Karpas-422 (cell line): ENCODE measurements around the gene ZFX. TPM values are rescaled to one million over a fixed set of nuclear protein-coding genes. Genes with fewer than 3 reads are reported as not detected.
"Not testable (repeated sequence)": the region's sequence is repeated elsewhere in the genome, so short reads cannot be mapped to it uniquely, and the experiment has no call there.

Experiments used
- DNase-seq: peaks from one replicate; pipeline ENCODE4 v3.0.0-alpha.2; 2015
- H2AFZ ChIP-seq: fragments of 200-600 bp; sonication (generic); 2 replicates; pipeline ENCODE4 v1.6.1; 2014; ENCODE audit warnings: antibody characterized with exemption, low read length, mixed read lengths
- H3K27ac ChIP-seq: fragments of 200-600 bp; sonication (generic); 2 replicates; pipeline ENCODE4 v1.5.1; 2014; ENCODE audit warnings: mild to moderate bottlenecking, low read length, moderate library complexity
- H3K27me3 ChIP-seq: fragments of 200-600 bp; sonication (generic); 2 replicates; pipeline ENCODE4 v1.6.1; 2014; ENCODE audit warnings: low read length, mixed read lengths
- H3K36me3 ChIP-seq: fragments of 200-600 bp; sonication (generic); 2 replicates; pipeline ENCODE4 v1.6.1; 2014; ENCODE audit warnings: low read length, mixed read lengths; ENCODE audit not compliant: insufficient read depth
- H3K4me1 ChIP-seq: fragments of 200-600 bp; sonication (generic); 2 replicates; pipeline ENCODE4 v1.6.1; 2014; ENCODE audit warnings: mild to moderate bottlenecking, low read length, mixed read lengths
- H3K4me2 ChIP-seq: fragments of 200-600 bp; sonication (generic); 2 replicates; pipeline ENCODE4 v1.6.1; 2014; ENCODE audit warnings: low read length, low read depth, mild to moderate bottlenecking; ENCODE audit not compliant: poor library complexity, severe bottlenecking
- H3K4me3 ChIP-seq: fragments of 200-600 bp; sonication (generic); 2 replicates; pipeline ENCODE4 v1.5.1; 2014; ENCODE audit warnings: mild to moderate bottlenecking, antibody characterized with exemption, low read length, mixed read lengths
- H3K79me2 ChIP-seq: fragments of 200-600 bp; sonication (generic); 2 replicates; pipeline ENCODE4 v1.6.1; 2014; ENCODE audit warnings: mild to moderate bottlenecking, low read length, mixed read lengths
- H3K9ac ChIP-seq: fragments of 200-600 bp; sonication (generic); 2 replicates; pipeline ENCODE4 v1.6.0; 2014; ENCODE audit warnings: low read length
- H3K9me2 ChIP-seq: fragments of 200-600 bp; sonication (generic), shearing (Covaris generic); replicated peaks from 2 replicates; pipeline ENCODE4 v1.6.0; 2014; ENCODE audit warnings: mild to moderate bottlenecking, low read length, moderate library complexity; ENCODE audit not compliant: insufficient read depth
- H3K9me3 ChIP-seq: fragments of 300-700, 200-600 bp; sonication (generic); 2 replicates; pipeline ENCODE4 v1.6.1; 2014; ENCODE audit warnings: low read length, mixed read lengths
- H4K20me1 ChIP-seq: fragments of 200-600 bp; sonication (generic); 2 replicates; pipeline ENCODE4 v1.6.1; 2014; ENCODE audit warnings: mild to moderate bottlenecking, antibody characterized with exemption, low read length, low read depth; ENCODE audit not compliant: insufficient read depth
- total RNA-seq: library from RNA; depleted of rRNA; stranded (reverse); fragments of >200 nt; shearing (Covaris generic); gene quantifications from 2 replicates; pipeline ENCODE4 v1.2.3, GENCODE V29; 2014; ENCODE audit warnings: low replicate concordance

Gene ZFX
- total RNA-seq, 1 experiment from 2014 or later, result 44.2 TPM

DNA sequence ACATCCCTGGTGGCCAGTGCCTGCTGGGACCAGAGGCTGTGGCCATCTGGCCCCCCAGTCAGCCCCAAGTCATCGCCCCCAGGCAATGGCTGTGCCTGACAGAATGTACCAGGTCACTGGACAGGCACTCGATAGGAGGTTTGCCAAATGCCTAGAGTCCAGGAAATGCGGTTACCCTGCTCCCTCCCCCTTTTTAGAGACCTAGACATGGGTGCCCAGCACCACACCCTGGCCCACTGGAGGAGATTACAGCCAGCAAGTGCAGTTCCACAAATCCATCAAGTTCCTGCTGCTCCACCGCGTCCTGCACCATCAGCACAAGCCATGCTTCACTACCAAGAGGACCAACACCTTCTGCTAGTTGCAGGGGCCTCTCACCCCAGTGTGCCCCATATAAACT, 16.2 kb upstream of the ZFX start:
- Histone ChIP-seq H3K27me3 (no peaks in the 10 kb centered on the region), H3K9me3 (no peaks in the 10 kb centered on the region), H3K4me2 (no peak overlapping the region), H3K9ac (no peak overlapping the region), H2AFZ (no peak overlapping the region), H3K27ac (no peak overlapping the region), H3K4me3 (no peak overlapping the region), H3K9me2 (no peaks in the 10 kb centered on the region), H3K4me1 (no peaks in the 10 kb centered on the region), H4K20me1 (no peaks in the 10 kb centered on the region), H3K36me3 (no peaks in the 10 kb centered on the region), H3K79me2 (no peaks in the 10 kb centered on the region)
- no peak for DNase-seq

DNA sequence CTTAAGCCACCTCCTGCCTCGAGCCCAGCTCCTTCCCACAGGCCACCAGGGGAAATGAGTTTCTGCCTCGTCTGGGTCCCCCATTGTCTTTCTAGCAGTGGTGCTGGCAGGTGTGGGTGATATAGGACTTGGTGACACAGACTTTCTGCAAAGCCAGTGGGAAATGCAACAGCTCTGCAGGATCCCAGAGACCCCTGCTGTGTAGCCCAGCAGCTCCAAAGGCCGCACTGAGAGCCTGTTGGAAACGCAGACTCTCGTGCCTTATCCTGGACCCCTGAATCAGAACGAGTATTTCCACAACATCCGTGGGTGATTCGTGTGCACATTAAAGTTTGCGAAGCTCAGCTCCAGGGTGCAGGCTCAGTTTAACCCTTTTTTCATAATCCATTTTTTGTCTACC, 13.8 kb upstream of the ZFX start:
- not testable (repeated sequence) for H3K4me3 ChIP-seq, H3K36me3 ChIP-seq, H3K9me2 ChIP-seq, H3K4me2 ChIP-seq, H3K79me2 ChIP-seq, H3K9ac ChIP-seq, H3K9me3 ChIP-seq, H3K27ac ChIP-seq, DNase-seq, H2AFZ ChIP-seq, H3K27me3 ChIP-seq, H3K4me1 ChIP-seq, H4K20me1 ChIP-seq

DNA sequence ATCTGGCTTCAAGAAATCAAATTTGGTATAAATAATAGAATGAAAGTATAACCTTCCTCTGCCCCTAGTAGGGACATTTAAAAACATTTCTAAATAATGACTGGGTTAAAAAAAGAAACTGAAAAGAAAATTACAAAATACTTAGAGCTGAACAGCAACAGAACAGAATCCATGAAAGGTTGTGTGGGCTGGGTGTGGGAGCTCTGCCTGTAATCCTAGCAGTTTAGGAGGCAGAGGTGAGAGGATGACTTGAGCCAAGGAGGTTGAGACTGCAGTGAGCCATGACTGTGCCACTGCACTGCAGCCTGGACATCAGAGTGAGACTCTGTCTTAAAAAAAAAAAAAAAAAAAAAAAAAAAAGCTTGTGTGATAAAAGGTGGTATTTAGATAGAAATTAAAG, 12.3 kb upstream of the ZFX start:
- Histone ChIP-seq H3K9ac (no peak overlapping the region), H2AFZ (no peak overlapping the region), H3K4me1 (no peaks in the 10 kb centered on the region), H3K9me2 (no peaks in the 10 kb centered on the region), H3K4me2 (no peak overlapping the region), H3K27me3 (no peaks in the 10 kb centered on the region), H3K27ac (no peak overlapping the region), H3K36me3 (no peaks in the 10 kb centered on the region), H3K79me2 (no peaks in the 10 kb centered on the region), H4K20me1 (no peaks in the 10 kb centered on the region), H3K9me3 (no peaks in the 10 kb centered on the region), H3K4me3 (no peak overlapping the region)
- no peak for DNase-seq

DNA sequence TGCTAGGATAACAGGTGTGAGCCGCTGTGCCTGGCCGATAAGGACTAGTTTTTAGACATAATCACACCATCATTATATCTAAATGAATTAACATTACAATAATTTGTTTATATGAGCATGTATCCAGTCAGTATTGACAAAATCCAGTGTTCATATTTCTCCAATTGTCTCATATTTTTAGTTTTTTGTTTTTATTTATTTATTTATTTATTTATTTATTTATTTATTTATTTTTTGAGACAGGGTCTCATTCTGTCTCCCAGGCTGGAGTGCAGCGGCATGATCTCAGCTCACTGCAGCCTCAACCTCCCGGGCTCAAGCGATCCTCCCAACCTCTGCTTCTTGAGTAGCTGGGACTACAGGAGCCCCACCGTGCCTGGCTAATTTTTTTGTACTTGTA, 5.5 kb upstream of the ZFX start:
- not testable (repeated sequence) for H2AFZ ChIP-seq, DNase-seq, H3K27me3 ChIP-seq, H3K9me2 ChIP-seq, H3K4me3 ChIP-seq, H3K79me2 ChIP-seq, H3K27ac ChIP-seq, H3K9ac ChIP-seq, H3K9me3 ChIP-seq, H3K36me3 ChIP-seq, H3K4me2 ChIP-seq, H4K20me1 ChIP-seq
- H3K4me1 ChIP-seq, result peaks cover 12% of the 10 kb centered on the region

DNA sequence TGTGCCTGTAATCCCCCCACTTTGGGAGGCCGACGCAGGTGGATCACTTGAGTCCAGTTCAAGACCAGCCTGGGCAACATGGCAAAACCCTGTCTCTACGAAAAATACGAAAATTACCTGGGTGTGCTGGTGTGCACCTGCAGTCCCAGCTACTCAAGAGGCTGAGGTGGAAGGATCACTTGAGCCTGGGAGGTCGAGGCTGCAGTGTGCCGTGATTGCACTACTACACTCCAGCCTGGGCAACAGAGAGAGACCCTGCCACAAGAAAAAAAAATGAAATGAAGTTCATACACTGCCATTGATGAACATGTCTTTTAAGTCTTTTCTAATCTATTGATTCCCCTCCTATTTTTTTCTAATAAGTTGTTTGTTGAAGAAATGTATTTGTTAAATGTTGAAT, 5.0 kb upstream of the ZFX start:
- H4K20me1 ChIP-seq, result no peaks in the 10 kb centered on the region
- no peak for DNase-seq
- H3K79me2 ChIP-seq, result no peaks in the 10 kb centered on the region
- no peaks in the 10 kb centered on the region for H3K9me2 ChIP-seq
- no peak overlapping the region for H2AFZ ChIP-seq
- no peak overlapping the region for H3K4me2 ChIP-seq
- no peak overlapping the region for H3K9ac ChIP-seq
- H3K4me1 ChIP-seq, result peaks cover 12% of the 10 kb centered on the region
- no peak overlapping the region for H3K4me3 ChIP-seq
- no peaks in the 10 kb centered on the region for H3K27me3 ChIP-seq
- no peaks in the 10 kb centered on the region for H3K36me3 ChIP-seq
- H3K9me3 ChIP-seq, result no peaks in the 10 kb centered on the region
- no peak overlapping the region for H3K27ac ChIP-seq

DNA sequence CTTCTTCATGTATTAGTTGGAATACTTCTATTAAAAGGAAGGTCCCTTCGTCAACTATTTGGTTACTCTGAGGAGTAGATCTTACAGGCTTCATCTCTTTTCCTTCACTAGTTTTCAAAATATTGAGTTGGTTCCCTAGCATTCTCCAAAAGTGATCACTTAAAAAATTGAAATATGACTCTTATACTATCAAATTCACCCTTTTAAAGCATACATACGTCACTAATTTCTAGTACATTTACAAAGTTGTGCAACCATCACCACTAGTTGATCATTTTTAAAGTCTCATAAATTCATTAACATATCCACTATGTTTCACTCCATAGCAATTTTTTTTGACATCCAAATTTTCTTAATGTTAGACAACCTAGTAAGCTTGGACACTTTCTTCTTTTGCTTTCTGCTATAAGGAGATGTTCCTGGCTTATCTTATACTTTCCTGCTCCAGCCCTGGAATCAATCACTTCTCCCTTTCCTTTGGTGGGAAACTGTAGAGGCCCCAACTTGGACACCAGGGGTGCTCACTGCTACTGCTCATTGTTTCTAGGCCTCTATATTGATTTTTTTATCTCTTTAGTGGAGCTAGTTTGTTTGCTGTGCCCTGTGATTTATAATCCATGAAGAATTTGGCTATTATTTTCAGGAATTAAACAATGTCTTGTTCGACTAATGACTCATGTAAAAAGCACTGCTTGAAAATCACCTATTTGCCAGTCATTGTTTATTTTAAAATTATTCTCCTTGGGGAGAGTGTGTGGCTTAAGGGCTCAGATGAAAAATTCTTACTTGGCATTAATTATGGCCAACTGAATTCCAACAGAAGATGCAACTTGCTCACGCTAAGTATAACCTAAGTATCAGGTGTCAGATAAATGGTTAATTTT, 4.0 kb upstream of the ZFX start:
- Histone ChIP-seq H3K4me2 (no peak overlapping the region), H3K9me3 (no peaks in the 10 kb centered on the region), H2AFZ (no peak overlapping the region), H3K27ac (no peak overlapping the region), H3K27me3 (no peaks in the 10 kb centered on the region), H3K36me3 (no peaks in the 10 kb centered on the region), H3K4me1 (peaks cover 12% of the 10 kb centered on the region), H3K9ac (no peak overlapping the region), H4K20me1 (no peaks in the 10 kb centered on the region; the same call in 1 of the 2 replicates), H3K9me2 (no peaks in the 10 kb centered on the region), H3K4me3 (no peak overlapping the region), H3K79me2 (peaks cover 2% of the 10 kb centered on the region)
- DNase-seq, result no peak

DNA sequence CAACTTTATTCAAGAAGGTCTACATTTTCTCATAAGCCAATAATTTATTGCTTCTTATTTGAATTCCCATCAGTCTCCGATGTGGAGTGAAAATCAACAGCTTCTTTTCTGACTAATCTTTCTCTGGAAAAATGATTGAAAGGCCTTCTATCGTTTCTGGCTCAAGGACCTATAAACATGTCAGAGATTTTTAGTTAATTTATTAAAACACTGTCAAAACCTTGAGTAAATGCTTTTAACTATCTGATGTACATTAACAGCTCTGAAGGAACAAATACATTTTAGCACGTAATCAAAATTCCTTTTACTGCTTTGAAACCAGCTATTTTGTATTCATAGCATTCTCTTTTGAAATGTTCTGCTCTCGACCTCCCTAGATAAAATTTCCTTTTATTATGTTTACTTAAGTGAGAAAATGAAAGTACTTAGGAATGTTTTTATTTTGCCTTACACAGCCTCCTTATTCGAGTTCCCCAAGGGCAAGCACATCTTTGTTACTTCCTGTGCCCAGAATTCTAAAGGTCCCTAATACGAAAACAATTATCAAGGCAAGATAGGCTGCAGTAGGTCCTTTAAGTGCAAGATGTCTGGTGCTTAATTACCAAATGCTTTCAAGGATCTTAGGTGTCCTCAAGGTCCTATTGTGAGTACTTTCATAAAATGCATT, 3.1 kb upstream of the ZFX start:
- no peak for DNase-seq
- no peak overlapping the region for H3K9ac ChIP-seq
- no peak overlapping the region for H3K27ac ChIP-seq

DNA sequence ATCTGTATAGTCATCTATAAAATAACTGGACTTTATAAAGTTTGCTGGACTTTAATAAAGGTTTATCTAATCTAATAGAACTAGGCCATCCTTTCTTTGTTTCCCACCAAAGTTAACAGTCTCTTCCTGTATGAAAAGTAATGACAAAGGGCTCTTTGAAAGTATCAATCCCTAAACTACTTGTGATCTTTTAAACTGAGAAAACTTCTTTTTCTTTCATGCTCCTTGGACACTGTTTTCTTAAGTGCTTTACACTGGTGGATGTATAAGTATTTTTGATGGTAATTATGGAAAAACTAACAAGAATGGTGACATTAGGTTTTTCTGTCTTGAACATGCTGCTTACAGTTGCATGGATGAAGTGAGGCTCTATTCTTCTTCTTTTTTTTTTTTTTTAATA, 2.4 kb upstream of the ZFX start:
- Histone ChIP-seq H3K4me2 (no peak overlapping the region), H3K9ac (no peak overlapping the region)

More for the DNA sequence above, 3.1 kb upstream of the ZFX start:
- peaks cover 16% of the 10 kb centered on the region for H3K4me1 ChIP-seq
- H3K79me2 ChIP-seq, result peaks cover 11% of the 10 kb centered on the region
- H3K4me2 ChIP-seq, result no peak overlapping the region
- no peaks in the 10 kb centered on the region for H3K9me2 ChIP-seq
- no peaks in the 10 kb centered on the region for H3K27me3 ChIP-seq
- peaks cover 7% of the 10 kb centered on the region; the same call in 1 of the 2 replicates for H4K20me1 ChIP-seq
- no peak overlapping the region for H3K4me3 ChIP-seq
- H2AFZ ChIP-seq, result no peak overlapping the region
- H3K9me3 ChIP-seq, result no peaks in the 10 kb centered on the region
- H3K36me3 ChIP-seq, result no peaks in the 10 kb centered on the region

More for the DNA sequence above, 2.4 kb upstream of the ZFX start:
- peaks cover 18% of the 10 kb centered on the region for H3K79me2 ChIP-seq
- no peaks in the 10 kb centered on the region for H3K27me3 ChIP-seq
- H2AFZ ChIP-seq, result no peak overlapping the region
- H3K27ac ChIP-seq, result no peak overlapping the region
- peaks cover 23% of the 10 kb centered on the region for H3K4me1 ChIP-seq
- H3K36me3 ChIP-seq, result no peaks in the 10 kb centered on the region
- no peaks in the 10 kb centered on the region for H3K9me3 ChIP-seq
- no peaks in the 10 kb centered on the region for H3K9me2 ChIP-seq
- no peak for DNase-seq
- H4K20me1 ChIP-seq, result peaks cover 10% of the 10 kb centered on the region; the same call in 1 of the 2 replicates
- no peak overlapping the region for H3K4me3 ChIP-seq
